ENCODE measurements around the gene NPC1L1. TPM values are rescaled to one million over a fixed set of nuclear protein-coding genes. Genes with fewer than 3 reads are reported as not detected.
"Not testable (repeated sequence)": the region's sequence is repeated elsewhere in the genome, so short reads cannot be mapped to it uniquely, and the experiment has no call there.

NPC1L1 gene
- total RNA-seq, 2 donors from 2014 or later: 0.32 TPM; not detected in 1

DNA sequence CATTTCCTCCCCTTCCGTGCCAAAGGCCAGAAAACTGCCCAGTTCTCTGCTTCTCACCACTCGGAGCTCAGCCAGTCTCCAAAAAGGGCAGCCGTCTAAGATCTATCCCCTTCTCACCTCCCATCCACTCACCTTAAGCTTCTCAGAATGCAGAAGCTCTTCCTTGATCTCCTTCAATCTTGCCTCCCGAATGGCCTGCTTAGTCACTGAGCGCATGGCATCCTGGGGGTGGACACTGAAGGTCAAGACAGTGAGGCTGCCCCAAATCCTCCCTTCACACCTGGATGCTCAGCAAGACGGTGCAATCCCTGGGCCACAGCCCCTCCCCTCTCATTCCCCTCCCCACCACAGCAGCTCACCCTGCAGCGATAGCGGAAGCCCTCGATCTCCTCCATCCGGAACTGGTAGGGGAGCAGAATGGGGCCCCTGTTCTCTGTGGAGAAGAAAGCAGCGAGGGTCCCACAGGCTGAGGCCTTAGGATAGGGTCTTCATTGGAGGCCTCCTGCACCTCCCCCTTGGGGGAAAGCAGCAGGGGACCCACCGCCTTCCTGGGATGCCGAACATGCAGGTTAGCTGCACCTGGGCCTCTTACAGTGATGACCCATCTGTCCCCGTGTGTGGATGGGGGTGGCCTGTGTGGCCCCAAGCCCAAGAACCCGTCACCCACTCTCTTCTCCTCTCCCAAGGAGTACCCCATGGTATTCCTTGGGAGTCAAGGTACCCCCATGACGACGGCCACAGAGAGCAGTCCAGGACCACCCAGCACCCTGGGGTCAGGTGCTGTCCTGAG, 27.8 kb upstream of the NPC1L1 start:
- H3K9me3 Mint-ChIP-seq: no peaks in the 10 kb centered on the region
- H3K4me1 Mint-ChIP-seq: peaks cover 8% of the 10 kb centered on the region
- H3K27me3 Mint-ChIP-seq: no peaks in the 10 kb centered on the region
- H3K36me3 Mint-ChIP-seq (ENCODE audit: low read depth): peaks cover 96% of the 10 kb centered on the region
- no peak overlapping the region for H3K4me3 Mint-ChIP-seq
- no peak overlapping the region for H3K27ac Mint-ChIP-seq
- ATAC-seq (replicated peaks): no peak

DNA sequence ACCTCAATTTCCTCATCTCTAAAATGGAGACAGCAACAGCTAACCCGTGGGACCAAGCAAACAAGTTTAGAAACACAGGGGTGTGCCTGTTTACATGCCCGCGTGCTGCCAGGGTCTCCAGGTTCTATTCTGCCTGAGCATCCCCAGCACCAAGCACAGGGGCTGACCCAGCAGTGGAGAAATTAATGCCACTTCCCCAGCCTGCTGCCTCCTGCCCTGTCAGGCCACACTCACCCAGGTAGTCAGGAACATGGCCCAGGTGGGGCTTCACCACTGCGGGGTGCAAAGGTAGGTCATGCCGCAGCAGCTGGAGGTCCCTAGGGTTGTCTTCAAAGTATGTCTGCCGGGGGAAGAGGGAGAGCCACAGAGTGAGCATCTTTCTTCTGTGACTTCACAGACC, 26.8 kb upstream of the NPC1L1 start:
- no peaks in the 10 kb centered on the region for H3K27me3 Mint-ChIP-seq
- H3K27ac Mint-ChIP-seq: peak overlapping the region; percentile 18
- no peaks in the 10 kb centered on the region for H3K9me3 Mint-ChIP-seq
- H3K4me1 Mint-ChIP-seq: peaks cover 8% of the 10 kb centered on the region
- H3K36me3 Mint-ChIP-seq (ENCODE audit: low read depth): peaks cover 92% of the 10 kb centered on the region
- H3K4me3 Mint-ChIP-seq: no peak overlapping the region
- ATAC-seq (replicated peaks): no peak

DNA sequence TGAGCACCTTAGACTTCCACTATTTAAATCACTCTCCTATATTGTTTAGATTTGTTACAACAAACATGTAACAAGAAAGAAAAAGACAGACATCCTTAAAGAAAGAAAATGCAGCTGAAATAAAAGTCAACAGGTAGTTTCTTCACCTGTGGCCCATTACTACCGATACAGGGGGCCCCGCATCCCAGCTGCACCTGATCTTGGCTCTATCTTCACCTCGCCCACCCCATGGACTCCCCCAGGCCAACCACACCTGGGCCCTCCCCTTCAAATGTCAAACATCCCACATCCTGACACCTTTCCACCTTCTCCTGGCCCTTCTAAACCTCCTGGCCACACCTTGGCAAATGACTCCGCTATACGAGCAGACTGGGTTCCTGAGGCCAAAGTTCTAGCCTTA, 25.6 kb upstream of the NPC1L1 start:
- no peak overlapping the region for H3K27ac Mint-ChIP-seq
- no peaks in the 10 kb centered on the region for H3K27me3 Mint-ChIP-seq
- H3K4me1 Mint-ChIP-seq: peaks cover 8% of the 10 kb centered on the region
- peaks cover 80% of the 10 kb centered on the region for H3K36me3 Mint-ChIP-seq (ENCODE audit: low read depth)
- H3K9me3 Mint-ChIP-seq: no peaks in the 10 kb centered on the region
- ATAC-seq (replicated peaks): no peak
- no peak overlapping the region for H3K4me3 Mint-ChIP-seq

DNA sequence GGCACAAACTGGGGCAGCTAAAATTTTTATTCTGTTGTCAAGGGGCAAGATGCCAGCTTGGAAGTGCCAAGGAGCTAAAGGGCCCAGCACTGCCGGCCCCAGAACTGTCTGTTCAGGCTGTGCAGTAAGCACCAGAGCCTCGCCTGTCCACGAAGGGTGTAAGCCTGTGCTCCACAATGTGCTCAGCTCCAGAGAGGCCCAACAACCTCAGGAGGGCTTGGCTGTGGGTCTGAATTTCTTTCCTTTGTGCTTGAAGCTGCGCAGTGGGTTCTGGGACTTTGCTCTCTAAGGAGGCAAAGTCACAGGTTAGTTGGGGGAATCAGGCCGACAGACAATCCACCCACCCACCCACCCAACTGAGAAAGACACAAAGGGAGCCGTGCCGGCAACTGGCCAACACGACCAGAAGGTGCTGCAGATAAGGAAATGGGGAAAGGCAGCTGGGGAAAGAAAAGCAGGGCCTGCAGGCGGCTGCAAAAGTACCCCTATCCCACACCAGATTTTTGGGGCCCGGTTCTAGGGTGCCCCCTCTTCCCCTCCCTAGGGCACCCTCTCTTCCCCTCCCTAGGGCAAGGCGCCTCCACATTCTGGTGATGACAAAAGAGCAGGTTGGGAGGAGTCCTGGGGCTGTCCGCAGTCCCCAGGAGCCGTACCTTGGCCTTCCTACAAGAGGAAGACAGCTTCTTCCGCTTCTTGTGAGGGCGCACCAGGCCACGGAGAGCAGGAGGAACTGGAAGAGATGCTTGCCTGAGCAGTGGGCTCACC, 24.8 kb upstream of the NPC1L1 start:
- peak; percentile 52 for ATAC-seq (replicated peaks)
- Mint-ChIP-seq H3K27me3 (no peaks in the 10 kb centered on the region), H3K4me1 (peaks cover 8% of the 10 kb centered on the region), H3K36me3 (ENCODE audit: low read depth) (peaks cover 73% of the 10 kb centered on the region), H3K4me3 (no peak overlapping the region), H3K9me3 (no peaks in the 10 kb centered on the region), H3K27ac (peak overlapping the region; percentile 71)

DNA sequence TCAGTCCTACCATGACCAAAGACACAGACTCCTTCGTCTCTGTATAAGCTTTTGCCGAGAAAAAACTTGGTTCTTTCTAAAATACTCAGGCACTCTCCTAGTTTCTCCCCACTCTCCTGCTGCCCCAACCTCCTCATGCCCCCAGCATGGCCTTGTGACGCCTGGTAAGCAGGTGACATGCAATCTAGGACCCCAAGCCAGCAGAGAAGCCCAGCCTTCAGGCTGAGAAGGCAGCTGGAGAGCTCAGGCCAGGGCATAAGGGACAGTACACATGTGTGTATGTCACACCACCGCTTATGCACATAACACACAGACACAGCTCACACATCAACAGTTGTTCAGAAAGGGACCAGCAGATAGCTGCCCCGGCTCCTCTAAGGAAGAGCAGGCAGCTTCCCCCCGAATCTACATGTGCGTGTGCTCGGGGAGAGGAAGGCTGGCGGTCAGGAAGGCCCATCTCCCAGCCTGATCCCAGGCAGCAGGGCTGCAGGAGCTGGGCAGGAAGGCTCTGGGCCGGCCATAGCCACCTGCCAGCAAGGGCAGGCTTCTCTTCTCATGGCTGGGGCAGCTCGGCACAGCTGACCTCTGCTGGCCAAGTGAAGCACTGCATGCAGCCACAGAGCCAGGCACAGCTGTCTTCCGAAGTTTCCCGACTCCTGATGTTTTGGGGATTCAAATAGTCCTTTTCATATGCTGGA, 24.1 kb upstream of the NPC1L1 start:
- H3K36me3 Mint-ChIP-seq (ENCODE audit: low read depth): peaks cover 66% of the 10 kb centered on the region
- H3K9me3 Mint-ChIP-seq: no peaks in the 10 kb centered on the region
- H3K27ac Mint-ChIP-seq: peak overlapping the region; percentile 71
- H3K4me1 Mint-ChIP-seq: peaks cover 8% of the 10 kb centered on the region
- peak; percentile 85 for ATAC-seq (replicated peaks)
- H3K4me3 Mint-ChIP-seq: no peak overlapping the region
- H3K27me3 Mint-ChIP-seq: no peaks in the 10 kb centered on the region

DNA sequence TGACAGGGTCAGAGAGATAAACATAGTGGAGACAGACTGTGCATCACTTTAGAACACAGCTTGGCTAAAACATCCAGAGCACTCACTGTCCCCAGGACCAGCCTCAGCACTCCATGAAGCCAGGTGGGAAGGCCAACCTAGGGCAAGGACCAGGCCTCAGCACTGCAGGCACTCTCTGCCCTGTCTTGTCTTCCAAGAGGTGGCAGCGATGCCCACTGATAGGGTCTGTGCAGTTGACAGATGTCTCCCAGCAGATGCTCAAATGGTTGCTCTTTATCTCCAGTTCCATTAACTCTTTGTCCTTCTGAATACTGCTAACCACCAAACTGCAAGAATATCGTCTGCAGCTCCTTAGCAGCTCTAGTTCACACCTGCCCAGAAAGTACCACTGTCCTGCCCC, 23.5 kb upstream of the NPC1L1 start:
- no peak overlapping the region for H3K27ac Mint-ChIP-seq
- H3K27me3 Mint-ChIP-seq: no peaks in the 10 kb centered on the region
- peaks cover 8% of the 10 kb centered on the region for H3K4me1 Mint-ChIP-seq
- H3K36me3 Mint-ChIP-seq (ENCODE audit: low read depth): peaks cover 59% of the 10 kb centered on the region
- no peak for ATAC-seq (replicated peaks)
- no peak overlapping the region for H3K4me3 Mint-ChIP-seq
- H3K9me3 Mint-ChIP-seq: no peaks in the 10 kb centered on the region

DNA sequence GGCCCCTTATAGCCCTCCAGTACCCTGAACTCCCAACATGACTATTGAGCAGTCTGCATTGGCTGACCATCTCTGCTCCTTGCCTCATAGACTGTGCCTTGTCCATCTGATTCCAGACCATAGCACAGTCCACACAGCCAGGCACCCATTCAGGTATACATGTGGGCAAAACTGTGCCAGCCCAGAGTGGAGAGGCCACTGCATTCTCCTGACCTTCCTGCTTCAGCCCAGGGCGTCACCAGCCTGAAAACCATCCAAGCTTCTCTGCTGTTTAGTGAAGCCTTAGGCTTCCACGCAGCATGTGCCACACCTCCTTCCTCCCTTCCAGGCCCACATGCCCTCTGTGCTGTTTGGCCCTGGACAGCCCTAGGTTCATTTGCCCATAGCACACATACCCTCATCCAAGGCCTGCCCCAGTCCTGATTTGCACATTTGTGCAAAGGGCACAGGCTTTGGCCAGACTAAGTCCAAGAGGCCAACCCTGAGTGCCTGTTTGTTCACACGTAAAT, 22.1 kb upstream of the NPC1L1 start:
- no peak overlapping the region for H3K27ac Mint-ChIP-seq
- ATAC-seq (replicated peaks): no peak
- peaks cover 8% of the 10 kb centered on the region for H3K4me1 Mint-ChIP-seq
- H3K36me3 Mint-ChIP-seq (ENCODE audit: low read depth): peaks cover 45% of the 10 kb centered on the region
- no peak overlapping the region for H3K4me3 Mint-ChIP-seq
- H3K9me3 Mint-ChIP-seq: no peaks in the 10 kb centered on the region
- no peaks in the 10 kb centered on the region for H3K27me3 Mint-ChIP-seq

DNA sequence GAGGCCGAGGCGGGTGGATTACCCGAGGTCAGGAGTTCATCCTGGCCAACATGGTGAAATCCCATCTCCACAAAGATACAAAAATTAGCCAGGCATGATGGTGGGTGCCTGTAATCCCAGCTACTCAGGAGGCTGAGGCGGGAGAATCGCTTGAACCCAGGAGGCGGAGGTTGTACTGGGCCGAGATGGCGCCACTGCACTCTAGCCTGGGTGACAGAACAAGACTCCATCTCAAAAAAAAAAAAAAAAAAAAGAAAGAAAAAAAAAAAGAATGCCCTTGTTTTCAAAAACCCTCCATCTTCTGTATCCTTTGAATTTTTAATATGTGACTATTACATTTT, 21.5 kb upstream of the NPC1L1 start:
- not testable (repeated sequence) for H3K4me3 Mint-ChIP-seq; H3K9me3 Mint-ChIP-seq; H3K27ac Mint-ChIP-seq; ATAC-seq (replicated peaks); H3K27me3 Mint-ChIP-seq; H3K4me1 Mint-ChIP-seq
- H3K36me3 Mint-ChIP-seq (ENCODE audit: low read depth): peaks cover 39% of the 10 kb centered on the region

DNA sequence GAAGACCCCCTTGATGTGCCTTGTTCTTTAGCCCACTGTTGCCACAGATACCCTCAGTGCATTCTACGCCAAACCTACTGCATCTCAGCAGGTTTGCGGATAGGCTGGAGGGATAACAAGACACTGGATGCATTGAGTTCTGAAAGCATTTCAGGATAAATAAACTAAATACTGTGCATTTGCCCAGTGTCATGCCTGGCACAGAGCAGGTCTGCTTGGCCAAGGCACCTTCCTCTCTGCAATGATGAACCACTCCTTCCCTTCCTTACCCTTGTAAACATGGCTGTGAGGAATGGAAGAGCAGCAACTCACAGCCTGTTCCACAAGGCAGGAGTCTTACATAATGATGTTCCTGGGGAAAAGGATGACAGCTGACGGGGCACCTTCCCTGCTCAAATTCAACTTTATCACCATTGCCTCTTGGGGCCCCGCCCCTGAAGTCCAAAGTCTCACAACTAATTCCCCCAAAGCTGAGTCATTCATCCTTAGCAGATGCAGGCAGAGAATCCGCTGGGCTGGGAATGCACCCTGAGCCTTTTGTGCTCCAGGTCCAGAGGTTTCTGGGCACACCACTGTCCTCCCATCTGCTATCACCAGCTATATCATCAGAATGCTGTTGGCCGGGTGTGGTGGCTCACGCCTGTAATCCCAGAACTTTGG, 21.0 kb upstream of the NPC1L1 start:
- Mint-ChIP-seq H3K9me3 (no peaks in the 10 kb centered on the region), H3K36me3 (ENCODE audit: low read depth) (peaks cover 34% of the 10 kb centered on the region), H3K27ac (no peak overlapping the region), H3K27me3 (no peaks in the 10 kb centered on the region), H3K4me1 (peaks cover 1% of the 10 kb centered on the region), H3K4me3 (no peak overlapping the region)
- no peak for ATAC-seq (replicated peaks)

DNA sequence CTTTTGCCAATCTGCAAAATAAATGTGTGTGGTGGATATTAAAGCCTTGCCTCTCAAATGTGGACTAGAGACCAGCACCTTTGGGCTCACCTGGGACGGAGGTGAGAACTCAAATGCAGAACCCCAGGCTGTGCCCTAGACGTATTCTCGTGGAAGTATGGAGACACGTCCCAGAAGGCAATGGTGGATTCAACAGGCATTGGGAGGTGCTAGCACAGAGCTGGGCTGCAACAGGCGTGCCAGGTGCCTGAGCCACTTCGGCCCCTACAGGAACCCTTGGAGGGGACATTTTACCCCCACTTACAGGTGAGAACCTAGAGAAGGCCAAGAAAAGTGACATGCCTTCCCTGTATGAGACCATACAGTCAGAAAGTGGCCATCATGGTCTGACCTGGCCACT, 20.4 kb upstream of the NPC1L1 start:
- Mint-ChIP-seq H3K27ac (no peak overlapping the region), H3K36me3 (ENCODE audit: low read depth) (peaks cover 28% of the 10 kb centered on the region), H3K4me1 (no peaks in the 10 kb centered on the region), H3K27me3 (no peaks in the 10 kb centered on the region), H3K9me3 (no peaks in the 10 kb centered on the region), H3K4me3 (no peak overlapping the region)
- no peak for ATAC-seq (replicated peaks)

DNA sequence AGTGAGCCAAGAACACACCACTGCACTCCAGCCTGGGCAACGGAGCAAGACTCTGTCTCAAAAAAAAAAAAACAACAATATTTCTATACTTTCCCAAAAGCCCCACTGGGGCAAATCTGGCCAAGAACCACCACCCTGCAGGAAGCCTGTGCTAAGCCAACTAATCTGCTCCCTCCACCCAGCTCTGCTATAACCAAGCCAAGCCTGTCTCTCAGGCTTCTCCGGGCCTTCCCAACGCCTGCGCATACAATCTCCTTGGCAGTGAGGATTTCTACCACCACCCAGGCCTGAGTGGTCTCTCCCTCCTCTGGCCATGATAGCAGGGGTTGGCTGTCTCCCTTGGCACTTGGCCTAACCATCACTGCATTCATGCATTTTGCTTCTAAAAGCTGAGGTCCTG, 18.4 kb upstream of the NPC1L1 start:
- Mint-ChIP-seq H3K36me3 (ENCODE audit: low read depth) (peaks cover 11% of the 10 kb centered on the region), H3K4me1 (no peaks in the 10 kb centered on the region), H3K27ac (no peak overlapping the region), H3K27me3 (no peaks in the 10 kb centered on the region), H3K9me3 (no peaks in the 10 kb centered on the region), H3K4me3 (no peak overlapping the region)
- no peak for ATAC-seq (replicated peaks)

DNA sequence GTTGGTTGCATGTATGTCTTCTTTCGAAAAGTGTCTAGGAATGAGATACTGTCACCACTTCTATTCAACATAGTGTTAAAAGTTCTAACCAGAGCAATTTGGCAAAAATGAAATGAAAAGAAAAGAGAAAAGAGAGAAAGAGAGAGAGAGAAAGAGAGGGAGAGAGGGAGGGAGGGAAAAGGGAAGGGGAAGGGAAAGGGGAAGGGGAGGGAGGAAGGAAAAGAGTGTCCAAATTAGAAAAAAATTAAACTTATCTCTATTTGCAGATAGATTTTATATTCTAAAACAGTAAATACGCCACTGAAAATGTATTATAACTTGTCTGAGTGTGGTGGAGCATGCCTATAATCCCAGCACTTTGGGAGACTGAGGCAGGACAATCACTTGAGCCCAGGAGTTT, 16.4 kb upstream of the NPC1L1 start:
- Mint-ChIP-seq H3K4me1 (no peaks in the 10 kb centered on the region), H3K4me3 (no peak overlapping the region), H3K27me3 (no peaks in the 10 kb centered on the region), H3K27ac (no peak overlapping the region), H3K9me3 (no peaks in the 10 kb centered on the region), H3K36me3 (ENCODE audit: low read depth) (no peaks in the 10 kb centered on the region)
- ATAC-seq (replicated peaks): no peak

DNA sequence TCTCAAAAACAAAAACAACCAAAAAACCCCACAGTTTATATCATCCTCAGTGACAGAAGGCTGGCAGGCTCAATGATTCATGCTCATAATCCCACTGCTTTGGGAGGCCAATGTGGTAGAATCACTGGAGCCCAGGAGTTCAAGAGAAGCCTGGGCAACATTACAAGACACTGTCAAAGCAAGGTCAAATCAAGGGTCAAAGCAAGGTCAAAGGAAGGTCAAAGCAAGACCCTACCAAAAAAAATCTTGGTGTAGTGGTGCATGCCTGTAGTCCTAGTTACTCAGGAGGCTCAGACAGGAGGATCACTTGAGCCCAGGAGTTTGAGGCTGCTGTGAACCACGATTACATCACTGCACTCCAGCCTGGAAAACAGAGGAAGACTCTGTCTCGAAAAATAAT, 14.2 kb upstream of the NPC1L1 start:
- no peak for ATAC-seq (replicated peaks)
- no peak overlapping the region for H3K4me3 Mint-ChIP-seq
- no peaks in the 10 kb centered on the region for H3K4me1 Mint-ChIP-seq
- no peak overlapping the region for H3K27ac Mint-ChIP-seq
- H3K27me3 Mint-ChIP-seq: no peaks in the 10 kb centered on the region
- H3K36me3 Mint-ChIP-seq (ENCODE audit: low read depth): no peaks in the 10 kb centered on the region
- no peaks in the 10 kb centered on the region for H3K9me3 Mint-ChIP-seq

DNA sequence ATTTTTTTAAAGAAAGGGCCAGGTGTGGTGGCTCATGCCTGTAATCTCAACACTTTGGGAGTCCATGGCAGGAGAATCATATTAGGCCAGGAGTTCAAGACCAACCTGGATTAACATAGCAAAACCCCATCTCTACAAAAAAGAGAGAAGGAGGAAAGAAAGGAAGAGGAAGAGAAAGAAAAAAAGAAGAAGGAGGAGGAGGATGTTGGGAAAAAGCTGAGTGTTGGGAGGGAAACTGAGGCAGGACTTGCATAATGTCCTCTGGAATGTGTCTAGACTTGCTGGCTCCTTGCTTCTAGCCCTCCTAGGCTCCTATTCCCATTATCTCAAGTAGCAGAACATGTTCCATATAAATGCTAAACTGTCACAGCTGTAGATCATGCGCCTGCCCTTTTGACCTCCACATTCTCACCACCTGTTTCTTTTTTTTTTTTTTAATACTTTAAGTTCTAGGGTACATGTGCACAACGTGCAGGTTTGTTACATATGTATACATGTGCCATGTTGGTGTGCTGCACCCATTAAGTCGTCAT, 11.4 kb upstream of the NPC1L1 start:
- H3K9me3 Mint-ChIP-seq; H3K4me1 Mint-ChIP-seq; ATAC-seq (replicated peaks); H3K27ac Mint-ChIP-seq; H3K36me3 Mint-ChIP-seq (ENCODE audit: low read depth); H3K27me3 Mint-ChIP-seq; H3K4me3 Mint-ChIP-seq: not testable (repeated sequence)

All from activated T-helper 17 cell treated with anti-CD3 and anti-CD28 coated beads, Interleukin-2, amount 50 U/mL, for 72 hours (primary cell).